Measurements from ENCODE around the gene UBE4B.
"Not testable (repeated sequence)": the region's sequence is repeated elsewhere in the genome, so short reads cannot be mapped to it uniquely, and the experiment has no call there.

Gene UBE4B

DNA sequence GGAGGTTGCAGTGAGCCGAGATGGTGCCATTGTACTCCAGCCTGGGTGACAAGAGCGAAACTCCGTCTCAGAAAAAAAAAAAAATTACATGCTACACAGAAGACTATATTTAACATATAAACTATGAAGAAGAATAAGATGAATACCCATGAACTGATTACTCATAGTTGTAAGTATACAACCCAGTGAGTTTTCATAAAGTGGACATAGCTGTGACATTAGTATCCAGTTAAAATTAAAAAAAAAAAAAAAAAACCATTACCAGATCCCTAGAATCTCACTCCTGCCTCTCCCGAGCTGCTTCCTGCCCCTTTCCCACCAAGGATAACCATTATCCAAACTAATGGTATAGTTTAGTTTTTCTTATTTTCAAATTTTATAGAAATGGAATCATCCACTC, 37.4 kb downstream of the UBE4B start:
- DNase-seq = no peak

DNA sequence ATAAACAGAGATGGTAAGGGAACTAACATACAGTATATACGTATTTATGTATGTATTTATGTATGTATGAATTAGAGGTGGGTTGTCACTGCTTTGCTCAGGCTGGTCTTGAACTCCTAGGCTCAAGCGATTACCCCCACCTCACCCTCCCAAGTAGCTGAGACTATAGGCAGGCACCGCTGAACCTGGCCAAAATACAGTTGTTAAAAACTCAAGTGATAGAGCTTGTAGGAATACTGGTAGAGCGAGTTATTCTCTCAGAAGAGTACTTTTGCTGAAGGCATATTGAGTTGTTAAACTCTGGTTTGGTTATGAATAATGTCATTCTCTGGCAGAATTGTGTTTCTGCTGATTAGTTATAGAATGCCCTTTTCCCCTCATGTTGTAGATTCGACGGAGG, 38.9 kb downstream of the UBE4B start:
- no peak for DNase-seq

DNA sequence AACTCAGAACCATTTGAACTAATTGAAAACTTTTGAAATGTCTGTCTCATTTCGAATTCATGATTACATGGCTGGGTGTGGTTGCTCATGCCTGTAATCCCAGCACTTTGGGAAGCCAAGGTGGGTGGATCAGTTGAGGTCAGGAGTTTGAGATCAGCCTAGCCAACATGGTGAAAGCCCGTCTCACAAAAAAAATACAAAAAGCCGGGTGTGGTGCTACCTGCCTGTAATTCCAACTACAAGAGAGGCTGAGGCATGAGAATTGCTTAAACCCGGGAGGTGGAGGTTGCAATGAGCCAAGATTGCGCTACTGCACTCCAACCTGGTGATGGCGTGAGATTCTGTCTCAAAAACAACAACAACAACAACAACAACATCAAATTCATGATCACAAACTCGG, 40.6 kb downstream of the UBE4B start:
- DNase-seq = not testable (repeated sequence)

DNA sequence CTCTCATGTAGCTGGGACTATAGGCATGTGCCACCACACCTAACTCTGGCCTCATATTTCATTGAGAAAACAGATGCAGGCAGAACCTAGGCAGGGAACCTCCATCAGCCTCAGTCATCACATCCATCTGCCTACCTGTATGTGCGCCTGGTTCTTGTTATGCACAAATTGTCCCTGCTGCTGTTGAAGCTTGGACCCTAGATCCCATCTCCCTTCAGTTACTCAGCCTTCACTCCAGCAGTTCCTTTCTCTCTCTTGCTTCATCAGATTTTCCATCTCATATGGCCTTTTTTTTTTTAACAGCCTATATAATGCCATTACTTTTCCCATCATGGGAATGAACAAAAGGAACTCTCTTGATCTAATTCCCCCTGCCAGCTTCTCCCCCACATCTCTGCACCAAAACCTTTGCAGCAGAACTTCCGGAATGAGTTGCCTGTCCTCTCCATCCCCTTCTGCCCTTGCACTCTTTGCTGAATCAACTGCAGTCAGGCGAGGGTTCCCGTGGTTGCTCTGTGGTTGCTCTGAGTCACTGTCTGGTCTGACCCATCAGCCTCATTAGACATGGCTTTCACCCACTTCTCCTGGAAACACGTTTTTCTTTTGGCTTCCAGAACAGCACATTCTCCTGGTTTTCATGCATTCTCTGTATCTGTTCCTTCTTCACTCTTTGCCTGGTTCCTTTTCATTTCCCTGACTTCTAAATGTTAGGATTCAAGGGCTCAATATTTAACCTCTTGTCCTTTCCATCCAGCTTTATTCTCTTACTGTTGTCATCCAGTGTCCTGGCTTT, 41.5 kb downstream of the UBE4B start:
- peak in 31 of 51 donors; percentile 11 to 80 (median 40) for DNase-seq

DNA sequence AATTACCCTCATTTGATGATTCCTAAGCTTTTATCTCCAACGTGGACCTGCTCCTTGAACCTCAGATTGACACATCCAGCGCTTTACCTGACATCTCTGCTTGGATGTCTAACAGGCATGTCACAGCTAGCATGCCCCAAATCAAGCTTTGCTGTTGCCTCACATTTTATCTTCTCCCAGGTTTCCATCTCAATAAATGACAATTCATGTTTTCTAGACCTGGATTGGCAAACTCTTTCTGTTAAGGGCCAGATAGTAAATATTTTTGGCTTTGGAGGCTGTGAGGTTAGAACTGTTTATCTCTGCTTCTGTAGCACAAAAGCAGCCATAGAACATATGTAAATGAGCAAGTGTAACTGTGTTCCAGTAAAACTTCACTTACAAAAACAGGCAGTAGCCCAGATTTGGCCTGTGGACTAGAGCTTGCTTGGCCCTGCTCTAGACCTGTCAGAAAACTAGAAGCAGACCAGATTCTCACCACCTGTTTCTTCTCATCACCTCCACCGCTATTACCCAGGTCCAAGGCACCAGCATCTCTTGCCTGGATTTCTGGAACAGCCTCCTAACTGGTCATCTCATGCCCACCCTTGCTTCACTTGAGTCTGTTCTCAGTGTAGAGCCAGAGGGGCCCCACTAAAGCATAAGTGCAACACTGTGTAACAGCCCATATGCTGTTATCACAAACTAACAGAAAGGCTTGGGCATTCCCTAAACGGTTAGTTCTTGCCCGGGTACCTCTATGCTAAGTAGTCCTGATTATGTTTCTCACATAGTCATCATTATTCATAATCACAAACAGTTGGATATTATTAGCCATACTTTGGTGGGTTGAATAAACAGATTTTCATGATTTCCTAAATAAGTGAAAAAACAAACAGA, 42.3 kb downstream of the UBE4B start:
- DNase-seq = peak in 1 of 51 donors; percentile 31

DNA sequence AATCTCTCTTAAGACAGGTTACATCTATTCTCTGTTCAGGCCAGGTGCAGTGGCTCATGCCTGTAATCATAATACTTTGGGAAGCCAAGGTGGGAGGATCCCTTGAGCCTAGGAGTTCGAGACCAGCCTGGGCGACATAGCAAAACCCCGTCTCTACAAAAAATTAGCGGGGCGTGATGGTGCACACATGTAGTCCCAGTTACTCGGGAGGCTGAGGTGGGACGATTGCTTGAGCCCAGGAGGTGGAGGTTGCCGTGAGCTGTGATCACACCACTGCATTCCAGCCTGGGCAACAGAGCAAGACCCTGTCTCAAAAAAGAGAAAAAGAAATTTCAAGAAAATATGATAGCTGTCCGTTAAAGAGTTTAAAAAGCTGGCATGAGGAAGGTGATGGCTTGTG, 43.0 kb downstream of the UBE4B start:
- no peak for DNase-seq

DNA sequence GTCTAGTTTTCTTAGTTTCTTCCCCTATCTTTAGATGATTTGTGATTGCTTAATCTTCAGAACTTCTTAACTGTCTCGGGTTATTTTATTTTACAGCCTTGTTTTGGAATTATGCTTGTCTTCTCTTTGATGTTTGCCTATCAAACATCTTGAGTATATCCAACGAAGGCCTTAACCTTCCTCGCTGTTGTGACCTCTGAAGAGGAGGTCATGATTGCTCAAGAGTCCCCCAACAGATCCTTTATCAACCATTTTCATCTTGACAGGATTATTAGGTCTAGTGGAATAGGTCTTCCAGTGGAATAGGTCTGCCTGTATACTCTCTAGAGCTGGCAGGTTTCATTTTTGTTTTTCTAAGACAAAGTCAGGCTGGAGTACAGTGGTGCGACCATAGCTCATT, 45.7 kb downstream of the UBE4B start:
- DNase-seq = no peak

DNA sequence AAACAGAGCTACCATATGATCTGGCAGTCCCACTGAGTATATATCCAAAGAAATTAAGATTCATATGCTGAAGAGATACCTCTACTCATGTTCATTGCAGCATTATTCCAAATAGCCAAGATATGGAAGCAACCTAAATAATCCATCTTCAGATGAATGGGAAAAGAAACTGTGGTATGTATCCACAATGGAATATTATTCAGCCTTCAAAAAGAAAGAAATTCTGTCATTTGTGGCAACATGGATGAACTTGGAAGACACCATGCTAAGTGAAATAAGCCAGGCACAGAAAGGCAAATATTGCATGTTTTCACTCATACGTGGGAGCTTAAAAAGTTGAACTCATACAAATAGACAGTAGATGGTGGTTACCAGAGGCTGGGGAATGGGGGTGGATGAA, 47.8 kb downstream of the UBE4B start:
- no peak for DNase-seq

DNA sequence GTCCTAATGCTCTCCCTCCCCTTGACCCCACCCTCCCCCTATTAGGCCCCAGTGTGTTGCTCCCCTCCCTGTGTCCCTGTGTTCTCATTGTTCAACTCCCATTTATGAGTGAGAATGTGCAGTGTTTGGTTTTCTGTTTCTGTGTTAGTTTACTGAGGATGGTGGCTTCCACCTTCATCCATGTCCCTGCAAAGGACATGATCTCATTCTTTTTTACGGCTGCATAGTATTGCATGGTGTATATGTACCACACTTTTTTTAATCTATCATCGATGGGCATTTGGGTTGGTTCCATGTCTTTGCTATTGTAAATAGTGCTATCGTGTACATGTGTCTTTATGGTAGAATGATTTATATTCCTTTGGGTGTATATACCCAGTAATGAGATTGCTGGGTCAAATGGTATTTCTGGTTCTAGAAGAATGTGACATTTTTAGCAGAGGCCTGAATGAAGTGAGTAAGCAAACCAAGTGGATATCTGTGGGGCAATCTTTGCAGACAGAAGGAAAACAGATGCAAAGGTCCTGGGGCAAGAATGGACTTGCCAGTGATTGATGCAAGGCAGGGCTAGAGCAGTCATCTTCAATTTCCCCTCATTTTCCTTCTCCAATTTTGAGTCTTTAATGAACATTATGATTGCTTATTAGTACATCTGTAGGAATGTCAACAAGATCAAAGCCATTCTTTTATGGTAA, 50.2 kb downstream of the UBE4B start:
- DNase-seq = no peak

DNA sequence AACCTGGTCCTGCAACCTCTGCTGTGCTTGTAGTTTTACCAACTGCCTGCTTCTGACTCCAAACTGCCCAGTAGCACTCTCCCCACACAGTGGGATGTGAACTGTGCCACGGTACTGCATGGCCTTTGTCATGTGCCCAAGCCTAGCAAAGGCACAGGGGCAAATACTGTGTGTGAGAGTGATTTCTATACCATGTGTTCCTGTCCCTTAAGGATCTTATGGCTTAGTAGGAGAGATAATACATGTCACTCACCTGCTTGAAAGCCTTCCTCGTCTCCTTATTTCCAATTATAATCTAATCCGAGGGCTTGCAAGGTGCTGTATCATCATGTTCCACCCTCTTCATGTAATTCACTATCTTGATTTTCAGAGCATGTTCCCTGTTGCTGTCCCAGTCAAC, 51.3 kb downstream of the UBE4B start:
- DNase-seq = no peak

GRCh38 chr1:10085076-10085475, 52.3 kb downstream of the UBE4B start:
- no peak for DNase-seq

- DNase-seq = no peak
Observed at GRCh38 chr1:10087210-10087609, 54.5 kb downstream of the UBE4B start.

GRCh38 chr1:10101929-10102328, 69.2 kb downstream of the UBE4B start:
- no peak for DNase-seq

- no peak for DNase-seq
Observed at GRCh38 chr1:10103193-10103592, 70.4 kb downstream of the UBE4B start.

DNA sequence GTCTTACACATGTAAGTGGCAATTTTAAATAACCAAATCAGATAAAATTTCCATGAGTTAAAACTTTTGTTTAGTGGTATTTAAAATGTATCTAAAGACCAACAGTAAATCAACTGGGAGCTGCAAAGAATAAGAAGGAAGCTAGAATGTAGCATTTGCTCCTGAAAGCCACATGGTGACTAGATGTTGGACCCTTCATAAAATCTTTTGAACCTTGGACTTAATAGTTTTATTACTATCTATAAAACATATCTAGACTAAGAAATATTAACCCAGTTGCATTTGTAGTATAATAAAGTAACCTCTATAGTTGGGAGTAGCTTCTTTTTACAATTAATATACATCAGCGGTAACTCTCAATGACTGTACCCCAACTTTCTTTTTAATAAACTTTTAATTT, 72.1 kb downstream of the UBE4B start:
- DNase-seq = no peak

- peak in 17 of 51 donors; percentile 3 to 52 (median 23) for DNase-seq
Observed at GRCh38 chr1:10105484-10105883, 72.7 kb downstream of the UBE4B start.

DNA sequence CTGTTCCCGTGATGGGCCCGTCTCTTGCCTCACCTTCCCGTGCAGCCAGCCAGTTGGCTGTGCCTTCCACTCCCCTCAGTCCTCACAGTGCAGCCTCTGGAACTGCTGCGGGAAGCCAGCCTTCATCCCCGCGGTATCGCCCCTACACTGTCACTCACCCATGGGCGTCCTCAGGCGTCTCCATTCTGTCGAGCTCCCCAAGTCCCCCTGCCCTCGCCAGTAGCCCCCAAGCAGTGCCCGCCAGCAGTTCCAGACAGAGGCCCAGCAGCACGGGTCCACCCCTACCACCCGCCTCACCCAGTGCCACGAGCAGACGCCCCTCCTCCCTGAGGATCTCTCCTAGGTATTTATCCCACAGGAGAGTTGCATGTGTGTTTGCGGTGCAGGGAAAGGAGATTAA, 73.5 kb downstream of the UBE4B start:
- no peak for DNase-seq

GRCh38 chr1:10106756-10107475, 74.2 kb downstream of the UBE4B start:
- DNase-seq = no peak

DNA sequence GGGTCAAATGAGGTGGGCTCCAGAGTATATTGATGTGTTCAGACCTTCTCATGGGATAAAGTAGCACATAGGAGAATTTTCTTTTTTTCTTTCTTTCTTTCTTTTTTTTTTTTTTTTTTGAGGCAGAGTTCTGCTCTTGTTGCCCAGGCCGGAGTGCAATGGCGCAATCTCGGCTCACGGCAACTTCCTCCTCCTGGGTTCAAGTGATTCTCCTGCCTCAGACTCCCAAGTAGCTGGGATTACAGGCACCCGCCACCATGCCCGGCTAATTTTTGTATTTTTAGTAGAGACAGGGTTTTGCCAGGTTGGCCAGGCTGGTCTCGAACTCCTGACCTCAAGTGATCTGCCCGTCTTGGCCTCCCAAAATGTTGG, 74.7 kb downstream of the UBE4B start:
- not testable (repeated sequence) for DNase-seq

GRCh38 chr1:10108134-10108663, 75.4 kb downstream of the UBE4B start:
- peak in 2 of 51 donors; percentile 40 to 47 for DNase-seq

Measured in hypothalamus (tissue), 51 donors.